ENCODE results near the gene ANKRD42. TPM values are rescaled to one million over a fixed set of nuclear protein-coding genes. Genes with fewer than 3 reads are reported as not detected.

The ANKRD42 gene
- total RNA-seq (6.6 and 7.6 TPM in 2 replicates), polyA plus RNA-seq (2.5 and 3.3 TPM in 2 replicates), polyA minus RNA-seq (6.1 and 7.3 TPM in 2 replicates), Bru-seq, nascent RNA (percentile 41 among the genes with signal in this experiment), BruChase-seq, experiment 1, labeled RNA remaining after a 6-hour chase (percentile 55 among the genes with signal in this experiment), BruChase-seq, experiment 2, labeled RNA remaining after a 2-hour chase (percentile 56 among the genes with signal in this experiment)
- 3.2 and 3.3 TPM in 2 replicates for polyA plus RNA-seq (2011; cell fraction: cytosol; rRNA removed)
- polyA plus RNA-seq (2011; cell fraction: nucleus; rRNA removed), result 3.5 and 5.6 TPM in 2 replicates
- polyA plus RNA-seq (2012), result 7.1 TPM in 2 replicates
- polyA minus RNA-seq (2011; cell fraction: cytosol; rRNA and poly(A)+ RNA removed), result 4.0 TPM
- 4.4 and 6.6 TPM in 2 replicates for polyA minus RNA-seq (2011; cell fraction: nucleus; rRNA and poly(A)+ RNA removed)
- long read RNA-seq, full-length matches to known transcripts, result 3 of 24 reads
- long read RNA-seq, partial matches to known transcripts, result 2 of 24 reads
- long read RNA-seq, other reads (novel, unspliced or antisense), result 19 of 24 reads

- peaks cover 17% of the 10 kb centered on the region for H3K79me2 ChIP-seq (ENCODE audit: control insufficient read depth, insufficient read depth, low read length)
- no peak for TF ChIP-seq MYC (IDR thresholded peaks at IDR 0.05; ENCODE audit: low read depth, low read length)
- TF ChIP-seq MAX (IDR thresholded peaks at IDR 0.05; ENCODE audit: insufficient read depth, insufficient read length), result peak; percentile 76
- TF ChIP-seq JUN (IDR thresholded peaks at IDR 0.05; ENCODE audit: borderline replicate concordance, insufficient read depth, insufficient read length, low read depth), result peak; percentile 52
- no peak for TF ChIP-seq CTCF (IDR thresholded peaks at IDR 0.05; ENCODE audit: extremely low read depth in 1 of 2, insufficient read depth in 1 of 2, low read depth in 1 of 2, low read length in 2 of 2)
- peak; percentile 92 for TF ChIP-seq POLR2A (IDR thresholded peaks at IDR 0.05; ENCODE audit: low read depth, low read length)
- TF ChIP-seq POLR2AphosphoS5 (IDR thresholded peaks at IDR 0.05; ENCODE audit: insufficient read depth, low read depth, low read length), result peak; percentile 90
- TF ChIP-seq FOS (IDR thresholded peaks at IDR 0.05; ENCODE audit: borderline replicate concordance, insufficient read depth, low read length), result no peak
- no peak for TF ChIP-seq EZH2 (IDR thresholded peaks at IDR 0.05; ENCODE audit: borderline replicate concordance, low read depth, low read length, severe bottlenecking)
- no peak for TF ChIP-seq GATA2 (IDR thresholded peaks at IDR 0.05; ENCODE audit: insufficient read depth, insufficient read length, low read depth, low read length)
- H4K20me1 ChIP-seq (replicated peaks; ENCODE audit: control insufficient read depth, extremely low read depth, insufficient read depth, low read length), result no peaks in the 10 kb centered on the region
- peaks cover 17% of the 10 kb centered on the region for H3K4me1 ChIP-seq (ENCODE audit: control insufficient read depth, extremely low read depth, insufficient read depth, low read length)
- intact Hi-C loops (cut with micrococcal nuclease) (loop anchor here (1.0 to 5.0 kb wide), 8 partner anchors 23 to 629 kb away; partner anchors contain the start of genes DDIAS, PCF11 and RAB30), dilution Hi-C loops (cut with MboI; ENCODE audit: extremely low pct_ligation_motif_present, low sequenced_read_pairs) (no loop called here)
- peak within 1 kb of the TSS; percentile 86 for H3K4me2 ChIP-seq (ENCODE audit: insufficient read depth, low read length)
- no peaks in the 10 kb centered on the region for H3K27me3 ChIP-seq (ENCODE audit: control insufficient read depth in 2 of 2, insufficient read depth in 2 of 2, low read length in 2 of 2)
- H3K9me3 ChIP-seq (replicated peaks; ENCODE audit: control insufficient read depth, insufficient read depth, low read length), result no peaks in the 10 kb centered on the region
- peak within 1 kb of the TSS; percentile 31 to 87 (median 83) for H3K4me3 ChIP-seq (replicated peaks in 1 of 3; ENCODE audit: insufficient read depth in 1 of 3, low read depth in 1 of 3, low read length in 3 of 3)
- FAIRE-seq (peak; percentile 98), DNase-seq (ENCODE audit: low read depth, low spot score) (peak; percentile 96)
- peak within 1 kb of the TSS; percentile 72 for H3K27ac ChIP-seq (ENCODE audit: insufficient read depth, low read depth, low read length)
- H2AFZ ChIP-seq (ENCODE audit: low read depth, low read length), result peak within 1 kb of the TSS; percentile 32
- H3K9me1 ChIP-seq (replicated peaks; ENCODE audit: control insufficient read depth, extremely low read depth, insufficient read depth, low read length), result no peaks in the 10 kb centered on the region
- ChIA-PET CTCF (interaction anchor here (0.7 to 1.8 kb wide), 6 partner anchors 14 to 292 kb away, joined by 3 to 9 read pairs (median 4); partner anchors contain the start of genes DDIAS and PCF11), POLR2A (interaction anchor here (0.6 to 1.6 kb wide), 2 partner anchors 37 to 283 kb away, joined by 4 to 6 read pairs; partner anchors contain the start of gene PCF11)
- peak within 1 kb of the TSS; percentile 83 for H3K9ac ChIP-seq (replicated peaks; ENCODE audit: extremely low read depth, insufficient read depth, low read length)
- TSS peak; percentile 75 for BruUV-seq (replicated peaks)
- no peaks in the 10 kb centered on the region for H3K36me3 ChIP-seq (ENCODE audit: control insufficient read depth in 2 of 2, extremely low read depth in 1 of 2, insufficient read depth in 2 of 2, low read length in 2 of 2)
Measured at GRCh38 chr11:83193315-83194280, at the start of gene ANKRD42. Gene ANKRD42 (plus strand): TSS chr11:83193712. CDS start chr11:83194671, 959 bp downstream.
